Transverse colon (tissue), 4 donors: ENCODE results near the gene SLC35A4. TPM values are rescaled to one million over a fixed set of nuclear protein-coding genes. Genes with fewer than 3 reads are reported as not detected.

ENCODE experiments used
- DNase-seq: peaks from one replicate; pipeline ENCODE4 v3.0.0-alpha.2; 2019
- H3K27ac ChIP-seq, 4 donors: fragments of 200-600 bp; sonication (generic); 2 replicates each; pipeline ENCODE4 v1.5.1; 2016 to 2018; ENCODE audit warnings: inconsistent platforms in 4 of 4
- H3K27me3 ChIP-seq: fragments of 200-600 bp; sonication (generic); 2 replicates; pipeline ENCODE4 v1.5.1; 2017; ENCODE audit warnings: inconsistent platforms
- H3K36me3 ChIP-seq, 4 donors: fragments of 200-600 bp; sonication (generic); 2 replicates each; pipeline ENCODE4 v1.5.1; 2017 to 2019; ENCODE audit warnings: inconsistent platforms in 4 of 4
- H3K4me1 ChIP-seq, 4 donors: fragments of 200-600 bp; sonication (generic); 2 replicates each; pipeline ENCODE4 v1.5.1; 2017 to 2020; ENCODE audit warnings: inconsistent platforms in 4 of 4
- H3K4me3 ChIP-seq, 4 donors: fragments of 200-600 bp; sonication (generic); 1 replicate in 1 of 4; 2 replicates in 3 of 4; pipeline versions ENCODE4 v1.5.1 to v1.6.1; 2017 to 2019; ENCODE audit warnings: inconsistent platforms in 4 of 4
- H3K9me3 ChIP-seq, 2 donors: fragments of 200-600 bp; sonication (generic); 2 replicates each; pipeline ENCODE4 v1.5.1; 2017 to 2019; ENCODE audit warnings: inconsistent platforms in 2 of 2
- EP300 ChIP-seq: sonication (generic); formaldehyde crosslinking; IDR thresholded peaks from one replicate; pipeline ENCODE4 v1.6.1; 2017; ENCODE audit warnings: antibody characterized with exemption, low read depth
- POLR2A ChIP-seq: fragments of 450-650 bp; IDR thresholded peaks from one replicate; pipeline ENCODE4 v1.6.1; 2016; ENCODE audit warnings: antibody characterized with exemption, mild to moderate bottlenecking, moderate library complexity
- POLR2AphosphoS5 ChIP-seq, 3 donors: sonication (generic); formaldehyde crosslinking; IDR thresholded peaks; one replicate each; pipeline ENCODE4 v1.6.1; 2016; ENCODE audit warnings: antibody characterized with exemption in 3 of 3
- WGBS, 2 donors: methylation state at CpG; one replicate each; pipeline ENCODE4 v1.1.5; 2018; ENCODE audit warnings: low coverage in 1 of 2; 5-methylcytosine and 5-hydroxymethylcytosine counted together
- in situ Hi-C, 4 donors: fragments of 200-750 bp; cut with MboI; loops; one replicate each; pipeline versions ENCODE4 v1.15.0 to v1.15.1; 2017; ENCODE audit warnings: low sequenced_read_pairs in 3 of 4, low pct_ligation_motif_present in 1 of 4, low pct_unique_long_range_greater_than_20kb in 1 of 4
- intact Hi-C: fragments of 100-400 bp; cut with DNase I; formaldehyde crosslinking; loops from one replicate; pipeline ENCODE4 v1.15.1; 2023; ENCODE audit warnings: low total_unique reads
- total RNA-seq, 4 donors: library from RNA; depleted of rRNA; stranded (reverse); fragments of >200 nt; gene quantifications; one replicate each; pipeline ENCODE4 v1.1.0, GENCODE V29; 2016
- TF ChIP-seq, protein P1 (sequence below), 5 experiments: fragments of 200-600 bp in 3 of 5; fragments of 450-650 bp in 2 of 5; sonication (generic) in 3 of 5; IDR thresholded peaks; 1 replicate in 2 of 5; 2 replicates in 3 of 5; pipeline ENCODE4 v1.5.1; 2016 to 2017; ENCODE audit warnings: antibody characterized with exemption in 5 of 5, inconsistent platforms in 3 of 5, mild to moderate bottlenecking in 2 of 5, moderate library complexity in 1 of 5

SLC35A4 gene
- total RNA-seq, 4 donors from 2014 or later = 39.4 to 75.5 (median 52.6) TPM

DNA sequence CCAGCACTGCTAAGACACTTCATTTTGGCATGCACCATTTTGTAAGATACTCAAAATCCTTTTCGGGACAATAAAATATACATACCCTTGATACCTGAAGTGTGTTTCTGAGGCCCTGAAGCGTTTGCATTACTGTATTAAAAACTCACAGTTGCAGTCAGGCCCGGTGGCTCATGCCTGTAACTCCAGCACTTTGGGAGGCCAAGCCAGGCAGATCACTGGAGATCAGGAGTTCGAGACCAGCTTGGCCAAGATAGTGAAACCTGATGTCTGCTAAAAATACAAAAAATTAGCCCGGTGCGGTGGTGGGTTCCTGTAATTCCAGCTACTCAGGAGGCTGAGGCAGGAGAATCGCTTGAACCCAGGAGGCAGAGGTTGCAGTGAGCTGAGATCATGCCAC is 19.6 kb upstream of the SLC35A4 start:
- Histone ChIP-seq H3K36me3 (peaks cover 0 to 23% (median 10%) of the 10 kb centered on the region in 4 donors), H3K4me1 (peaks cover 29 to 50% (median 39%) of the 10 kb centered on the region in 4 donors), H3K4me3 (no peak overlapping the region), H3K27ac (peak overlapping the region in 3 of 4 donors; percentile 95 to 99 (median 98)), H3K9me3 (no peaks in the 10 kb centered on the region), H3K27me3 (no peaks in the 10 kb centered on the region)
- intact Hi-C loops (no loop called here), in situ Hi-C loops (no loop called here)
- DNase-seq = no peak
- WGBS, 2 donors = 89 to 97% methylated on average over 3 to 7 of the region's 7 CpGs
- TF ChIP-seq, protein P1, sequence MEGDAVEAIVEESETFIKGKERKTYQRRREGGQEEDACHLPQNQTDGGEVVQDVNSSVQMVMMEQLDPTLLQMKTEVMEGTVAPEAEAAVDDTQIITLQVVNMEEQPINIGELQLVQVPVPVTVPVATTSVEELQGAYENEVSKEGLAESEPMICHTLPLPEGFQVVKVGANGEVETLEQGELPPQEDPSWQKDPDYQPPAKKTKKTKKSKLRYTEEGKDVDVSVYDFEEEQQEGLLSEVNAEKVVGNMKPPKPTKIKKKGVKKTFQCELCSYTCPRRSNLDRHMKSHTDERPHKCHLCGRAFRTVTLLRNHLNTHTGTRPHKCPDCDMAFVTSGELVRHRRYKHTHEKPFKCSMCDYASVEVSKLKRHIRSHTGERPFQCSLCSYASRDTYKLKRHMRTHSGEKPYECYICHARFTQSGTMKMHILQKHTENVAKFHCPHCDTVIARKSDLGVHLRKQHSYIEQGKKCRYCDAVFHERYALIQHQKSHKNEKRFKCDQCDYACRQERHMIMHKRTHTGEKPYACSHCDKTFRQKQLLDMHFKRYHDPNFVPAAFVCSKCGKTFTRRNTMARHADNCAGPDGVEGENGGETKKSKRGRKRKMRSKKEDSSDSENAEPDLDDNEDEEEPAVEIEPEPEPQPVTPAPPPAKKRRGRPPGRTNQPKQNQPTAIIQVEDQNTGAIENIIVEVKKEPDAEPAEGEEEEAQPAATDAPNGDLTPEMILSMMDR (IDR thresholded peaks at IDR 0.05) = no peak
- no peak for TF ChIP-seq EP300
- TF ChIP-seq POLR2A = no peak
- TF ChIP-seq POLR2AphosphoS5 (IDR thresholded peaks at IDR 0.05) = no peak

GRCh38 chr5:140545606-140546005 is 19.0 kb upstream of the SLC35A4 start:
- Histone ChIP-seq H3K36me3 (peaks cover 0 to 17% (median 8%) of the 10 kb centered on the region in 4 donors), H3K9me3 (no peaks in the 10 kb centered on the region), H3K4me3 (no peak overlapping the region), H3K27ac (peak overlapping the region in 3 of 4 donors; percentile 95 to 99 (median 98)), H3K27me3 (no peaks in the 10 kb centered on the region), H3K4me1 (peaks cover 33 to 56% (median 39%) of the 10 kb centered on the region in 4 donors)
- intact Hi-C loops = no loop called here
- in situ Hi-C loops = no loop called here
- 96 to 98% methylated on average over 4 to 10 of the region's 10 CpGs for WGBS, 2 donors
- TF ChIP-seq POLR2AphosphoS5 (IDR thresholded peaks at IDR 0.05) (no peak), EP300 (no peak)
- TF ChIP-seq, protein P1 (IDR thresholded peaks at IDR 0.05) = no peak
- no peak for DNase-seq

DNA sequence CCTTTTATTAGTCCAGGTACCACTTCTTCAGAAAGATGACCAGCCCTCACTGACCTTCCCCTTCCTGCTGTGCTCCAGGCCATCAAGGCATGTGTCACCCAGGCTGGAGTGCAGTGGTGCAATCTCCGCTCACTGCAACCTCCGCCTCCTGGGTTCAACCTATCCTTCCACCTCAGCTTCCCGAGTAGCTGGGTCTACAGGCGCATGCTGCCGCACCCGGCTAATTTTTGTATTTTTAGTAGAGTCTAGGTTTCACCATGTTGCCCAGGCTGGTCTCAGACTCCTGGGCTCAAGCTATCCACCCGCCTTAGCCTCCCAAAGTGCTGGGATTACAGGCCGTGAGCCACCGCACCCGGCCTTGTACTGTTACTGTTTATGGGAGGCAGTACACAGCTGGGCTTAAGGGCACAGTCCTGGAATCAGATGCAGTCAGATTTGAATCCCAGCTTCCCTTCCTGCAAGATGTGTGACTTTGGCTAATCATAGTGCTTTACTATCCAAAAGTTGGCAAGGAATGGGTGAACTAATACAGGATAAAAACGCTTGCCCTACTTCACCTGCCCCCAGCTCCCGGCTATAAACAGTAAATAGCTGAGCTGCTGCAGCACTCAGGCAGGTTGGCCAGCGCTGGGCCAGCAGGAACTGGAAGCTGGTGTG is 17.6 kb upstream of the SLC35A4 start:
- Histone ChIP-seq H3K27ac (peak overlapping the region; percentile 94 to 99 (median 96)), H3K36me3 (peaks cover 0 to 19% (median 4%) of the 10 kb centered on the region in 4 donors), H3K27me3 (no peaks in the 10 kb centered on the region), H3K9me3 (no peaks in the 10 kb centered on the region), H3K4me3 (peak overlapping the region in 2 of 4 donors; percentile 34 to 54), H3K4me1 (peaks cover 33 to 57% (median 39%) of the 10 kb centered on the region in 4 donors)
- WGBS, 2 donors = 38% methylated on average over 13 of the region's 13 CpGs; no CpG with 5 or more reads in 1 of the 2 donors
- peak; percentile 58 for DNase-seq
- in situ Hi-C loops = no loop called here
- intact Hi-C loops = no loop called here
- TF ChIP-seq, protein P1 (IDR thresholded peaks at IDR 0.05) = no peak
- no peak for TF ChIP-seq POLR2A
- no peak for TF ChIP-seq EP300
- TF ChIP-seq POLR2AphosphoS5 (IDR thresholded peaks at IDR 0.05) = no peak

DNA sequence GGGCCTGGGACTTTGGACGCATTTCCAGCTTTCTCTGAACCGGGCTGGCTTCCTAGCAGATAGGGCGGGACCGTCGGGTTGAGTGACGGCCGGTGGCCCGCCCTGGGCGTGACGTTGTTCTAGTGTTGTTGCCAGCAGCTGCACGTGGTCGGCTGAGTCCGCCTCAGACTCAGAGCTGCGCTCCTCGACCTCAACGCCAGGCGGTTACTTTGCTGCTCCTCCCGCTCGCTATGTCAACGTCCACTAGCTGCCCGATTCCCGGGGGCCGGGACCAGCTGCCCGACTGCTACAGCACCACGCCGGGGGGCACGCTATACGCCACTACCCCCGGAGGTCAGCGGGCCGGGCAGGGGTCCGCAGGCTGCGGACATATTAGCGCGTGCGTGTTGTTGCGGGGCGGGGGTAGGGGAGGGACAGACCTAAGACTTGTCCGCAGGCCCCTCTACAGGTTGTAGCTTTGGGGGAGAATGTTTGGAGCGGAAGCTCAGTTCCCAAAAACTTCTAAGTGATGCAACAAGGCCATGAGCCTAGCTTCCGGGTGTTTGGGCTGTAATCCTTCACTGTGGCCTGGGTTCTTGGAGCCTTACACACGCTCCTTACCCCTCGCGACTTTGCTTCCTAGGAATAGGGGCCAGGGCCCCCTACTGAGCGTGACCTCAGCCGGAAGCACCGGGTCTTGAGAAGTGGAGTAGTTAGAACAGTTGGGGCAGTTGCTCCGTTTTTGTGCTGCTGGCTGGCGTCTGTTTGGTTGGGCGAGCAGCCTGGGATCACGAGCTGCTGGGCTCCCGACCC is 16.9 kb upstream of the SLC35A4 start, which contains the start of gene EIF4EBP3:
EIF4EBP3 (plus strand) TSS at position 155 of the 792 bp plus-strand sequence; CDS start at position 231, 76 bp downstream.
- Histone ChIP-seq H3K27me3 (no peaks in the 10 kb centered on the region), H3K9me3 (no peaks in the 10 kb centered on the region), H3K4me3 (peak within 1 kb of the TSS; percentile 32 to 54 (median 38)), H3K36me3 (peaks cover 0 to 19% (median 4%) of the 10 kb centered on the region in 4 donors), H3K4me1 (peaks cover 33 to 57% (median 39%) of the 10 kb centered on the region in 4 donors), H3K27ac (peak within 1 kb of the TSS; percentile 94 to 99 (median 96))
- DNase-seq = peak; percentile 98
- intact Hi-C loops (no loop called here), in situ Hi-C loops (no loop called here)
- TF ChIP-seq POLR2AphosphoS5 (IDR thresholded peaks at IDR 0.05) (peak; percentile 93 to 98 (median 98)), EP300 (peak; percentile 74), POLR2A (peak; percentile 94)
- TF ChIP-seq, protein P1 (IDR thresholded peaks at IDR 0.05) = peak; percentile 61 to 99 (median 67)
- 5% methylated on average over 52 of the region's 52 CpGs; no CpG with 5 or more reads in 1 of the 2 donors for WGBS, 2 donors
